Gastrocnemius medialis (tissue), 4 donors: ENCODE measurements around the gene DISC1.

Experiments used
- CTCF ChIP-seq, 5 experiments: fragments of 450-650 bp in 3 of 5; fragments of 200-600 bp in 2 of 5; sonication (generic) in 2 of 5; IDR thresholded peaks in 4 of 5; conservative IDR thresholded peaks in 1 of 5; 1 replicate in 4 of 5; 2 replicates in 1 of 5; pipeline ENCODE4 v1.5.1; 2016 to 2019; ENCODE audit warnings: antibody characterized with exemption in 5 of 5, mild to moderate bottlenecking in 3 of 5, moderate library complexity in 3 of 5
- POLR2A ChIP-seq, 2 donors: fragments of 450-650 bp; IDR thresholded peaks; one replicate each; pipeline ENCODE4 v1.6.1; 2017; ENCODE audit warnings: antibody characterized with exemption in 2 of 2, mild to moderate bottlenecking in 2 of 2, moderate library complexity in 2 of 2

GRCh38 chr1:231903586-231904081 is 277.0 kb downstream of the DISC1 start:
- TF ChIP-seq CTCF (IDR thresholded peaks at IDR 0.05 in 4 of 5, conservative IDR thresholded peaks at IDR 0.05 in 1 of 5) (no peak), POLR2A (IDR thresholded peaks at IDR 0.05) (no peak)
